GM19324 (cell line): Measurements from ENCODE around the gene ADGRA1.
"Not testable (repeated sequence)": the region's sequence is repeated elsewhere in the genome, so short reads cannot be mapped to it uniquely, and the experiment has no call there.

Experiments used
- ATAC-seq: cut with Tn5 transposase; IDR thresholded peaks from one replicate; pipeline ENCODE4 v1.9.1; 2021; ENCODE audit warnings: mild to moderate bottlenecking, moderate library complexity; ENCODE audit not compliant: unreplicated experiment, low FRiP score

ADGRA1 gene

GRCh38 chr10:133109711-133110110 is 22.0 kb downstream of the ADGRA1 start:
- no peak for ATAC-seq

- ATAC-seq: no peak
These were observed 22.4 kb downstream of the ADGRA1 start for GRCh38 chr10:133110133-133110532.

GRCh38 chr10:133110609-133111275 is 23.0 kb downstream of the ADGRA1 start:
- ATAC-seq: no peak

- ATAC-seq: not testable (repeated sequence)
These were observed 23.9 kb downstream of the ADGRA1 start for GRCh38 chr10:133111640-133112039.

GRCh38 chr10:133113146-133113830 is 25.6 kb downstream of the ADGRA1 start:
- ATAC-seq: no peak

GRCh38 chr10:133113847-133114246 is 26.1 kb downstream of the ADGRA1 start:
- no peak for ATAC-seq

GRCh38 chr10:133114251-133114650 is 26.5 kb downstream of the ADGRA1 start:
- no peak for ATAC-seq

- ATAC-seq: no peak
These were observed 27.2 kb downstream of the ADGRA1 start for GRCh38 chr10:133114726-133115452.

- ATAC-seq: no peak
These were observed 27.7 kb downstream of the ADGRA1 start for GRCh38 chr10:133115453-133115842.

- no peak for ATAC-seq
These were observed 28.3 kb downstream of the ADGRA1 start for GRCh38 chr10:133115976-133116375.

- no peak for ATAC-seq
These were observed 28.7 kb downstream of the ADGRA1 start for GRCh38 chr10:133116455-133116854.

- ATAC-seq: no peak
These were observed 29.4 kb downstream of the ADGRA1 start for GRCh38 chr10:133117036-133117687.

GRCh38 chr10:133117688-133118071 is 30.0 kb downstream of the ADGRA1 start:
- ATAC-seq: no peak

GRCh38 chr10:133121479-133121878 is 33.8 kb downstream of the ADGRA1 start:
- no peak for ATAC-seq

- ATAC-seq: no peak
These were observed 34.6 kb downstream of the ADGRA1 start for GRCh38 chr10:133122171-133122935.

- ATAC-seq: no peak
These were observed 35.5 kb downstream of the ADGRA1 start for GRCh38 chr10:133123050-133123745.

GRCh38 chr10:133123746-133124356 is 36.1 kb downstream of the ADGRA1 start:
- no peak for ATAC-seq

- no peak for ATAC-seq
These were observed 36.9 kb downstream of the ADGRA1 start for GRCh38 chr10:133124357-133125211.
